Colonic mucosa (tissue), 4 donors: ENCODE results near the gene SYT10. TPM values are rescaled to one million over a fixed set of nuclear protein-coding genes. Genes with fewer than 3 reads are reported as not detected.
A peak's percentile ranks its signal among the peaks of the same experiment; 100 is the strongest.

Experiments
- DNase-seq: peaks from one replicate; pipeline ENCODE4 v3.0.0-alpha.2; 2020
- H3K27ac ChIP-seq: fragments of 200-600 bp; one replicate; pipeline ENCODE4 v1.8.0; 2021
- H3K27me3 ChIP-seq: fragments of 200-600 bp; one replicate; pipeline ENCODE4 v1.8.0; 2021
- H3K36me3 ChIP-seq: fragments of 200-600 bp; one replicate; pipeline ENCODE4 v1.8.0; 2021
- H3K4me1 ChIP-seq: fragments of 200-600 bp; one replicate; pipeline ENCODE4 v1.8.0; 2021; ENCODE audit warnings: mild to moderate bottlenecking
- H3K4me3 ChIP-seq: fragments of 200-600 bp; one replicate; pipeline ENCODE4 v1.8.0; 2021
- H3K9ac ChIP-seq, 2 donors: one replicate each; pipeline ENCODE4 v1.7.0; 2013; ENCODE audit warnings: control low read depth in 2 of 2, low read depth in 2 of 2, low read length in 2 of 2
- H3K9me3 ChIP-seq: fragments of 200-600 bp; one replicate; pipeline ENCODE4 v1.8.0; 2021
- CTCF ChIP-seq: fragments of 200-600 bp; IDR thresholded peaks from one replicate; pipeline ENCODE4 v1.8.0; 2022; ENCODE audit warnings: antibody characterized with exemption, mild to moderate bottlenecking
- intact Hi-C: fragments of 100-400 bp; cut with DNase I; formaldehyde crosslinking; loops from one replicate; pipeline ENCODE4 v1.14.1; 2022
- total RNA-seq, 2 donors: library from RNA; stranded (reverse); fragmentation: NEBNext Ultra II Directional in 1 of 2; extraction: Animal tissue kit (Norgen Biotek cat#: 25700) in 1 of 2; gene quantifications; one replicate each; pipeline ENCODE4 v1.2.1, GENCODE V29; 2021
- donor health status: healthy.
- donor health status: DM: no; HTN: no; CAD: no.
- donor health status: DM: no; HTN: no; CAD: no.

Gene SYT10
- under 1 TPM; 0.15 to 0.32 TPM for total RNA-seq

- Histone ChIP-seq H3K9ac (no peak within 1 kb of the TSS), H3K27ac (no peak within 1 kb of the TSS), H3K4me3 (peak within 1 kb of the TSS; percentile 47), H3K9me3 (no peaks in the 10 kb centered on the region), H3K4me1 (no peaks in the 10 kb centered on the region), H3K36me3 (no peaks in the 10 kb centered on the region), H3K27me3 (peaks cover 26% of the 10 kb centered on the region)
- no peak for TF ChIP-seq CTCF
- intact Hi-C loops, result no loop called here
- DNase-seq, result no peak
Observed at GRCh38 chr12:33439587-33440011, at the start of gene SYT10. Gene SYT10 (minus strand): TSS chr12:33439819. CDS start chr12:33439522, 297 bp downstream.

GRCh38 chr12:33488036-33488435, 48.4 kb upstream of the SYT10 start:
- H3K36me3 ChIP-seq, result no peaks in the 10 kb centered on the region
- no peak overlapping the region for H3K4me3 ChIP-seq
- H3K27me3 ChIP-seq, result no peaks in the 10 kb centered on the region
- no peak overlapping the region for H3K9ac ChIP-seq
- no peak overlapping the region for H3K27ac ChIP-seq
- intact Hi-C loops, result no loop called here
- no peak for TF ChIP-seq CTCF
- H3K9me3 ChIP-seq, result no peaks in the 10 kb centered on the region
- no peaks in the 10 kb centered on the region for H3K4me1 ChIP-seq
- no peak for DNase-seq

GRCh38 chr12:33486058-33486457, 46.4 kb upstream of the SYT10 start:
- intact Hi-C loops, result no loop called here
- H3K4me1 ChIP-seq, result no peaks in the 10 kb centered on the region
- H3K27me3 ChIP-seq, result no peaks in the 10 kb centered on the region
- H3K9ac ChIP-seq, result no peak overlapping the region
- TF ChIP-seq CTCF, result no peak
- no peak overlapping the region for H3K27ac ChIP-seq
- no peak overlapping the region for H3K4me3 ChIP-seq
- no peaks in the 10 kb centered on the region for H3K36me3 ChIP-seq
- DNase-seq, result no peak
- no peaks in the 10 kb centered on the region for H3K9me3 ChIP-seq

GRCh38 chr12:33484161-33484560, 44.5 kb upstream of the SYT10 start:
- H3K4me1 ChIP-seq, result no peaks in the 10 kb centered on the region
- no peaks in the 10 kb centered on the region for H3K36me3 ChIP-seq
- H3K27ac ChIP-seq, result no peak overlapping the region
- intact Hi-C loops, result no loop called here
- H3K9me3 ChIP-seq, result no peaks in the 10 kb centered on the region
- DNase-seq, result no peak
- H3K9ac ChIP-seq, result no peak overlapping the region
- no peak overlapping the region for H3K4me3 ChIP-seq
- no peak for TF ChIP-seq CTCF
- H3K27me3 ChIP-seq, result no peaks in the 10 kb centered on the region

GRCh38 chr12:33480366-33480765, 40.7 kb upstream of the SYT10 start:
- Histone ChIP-seq H3K9me3 (no peaks in the 10 kb centered on the region), H3K27me3 (no peaks in the 10 kb centered on the region), H3K27ac (no peak overlapping the region), H3K4me3 (no peak overlapping the region), H3K4me1 (no peaks in the 10 kb centered on the region), H3K9ac (no peak overlapping the region), H3K36me3 (no peaks in the 10 kb centered on the region)
- no peak for TF ChIP-seq CTCF
- intact Hi-C loops, result no loop called here
- DNase-seq, result no peak

- Histone ChIP-seq H3K4me3 (no peak overlapping the region), H3K27me3 (no peaks in the 10 kb centered on the region), H3K36me3 (no peaks in the 10 kb centered on the region), H3K27ac (no peak overlapping the region), H3K4me1 (no peaks in the 10 kb centered on the region), H3K9me3 (no peaks in the 10 kb centered on the region), H3K9ac (no peak overlapping the region)
- intact Hi-C loops, result no loop called here
- TF ChIP-seq CTCF, result no peak
- no peak for DNase-seq
Observed at GRCh38 chr12:33476058-33476457, 36.4 kb upstream of the SYT10 start.
